Fibroblast of skin of abdomen (primary cell): ENCODE measurements around the gene KMT2B. TPM values are rescaled to one million over a fixed set of nuclear protein-coding genes. Genes with fewer than 3 reads are reported as not detected.
"Not testable (repeated sequence)": the region's sequence is repeated elsewhere in the genome, so short reads cannot be mapped to it uniquely, and the experiment has no call there.

ENCODE experiments used
- DNase-seq: peaks from one replicate; pipeline ENCODE4 v3.0.0-alpha.2; 2013
- polyA plus RNA-seq, 2 experiments: library from polyadenylated mRNA; unstranded; fragments of 120-200 nt; gene quantifications; one replicate each; pipeline ENCODE4 v1.2.1, GENCODE V29; 2013; ENCODE audit not compliant: insufficient read length in 2 of 2

KMT2B gene, protein sequence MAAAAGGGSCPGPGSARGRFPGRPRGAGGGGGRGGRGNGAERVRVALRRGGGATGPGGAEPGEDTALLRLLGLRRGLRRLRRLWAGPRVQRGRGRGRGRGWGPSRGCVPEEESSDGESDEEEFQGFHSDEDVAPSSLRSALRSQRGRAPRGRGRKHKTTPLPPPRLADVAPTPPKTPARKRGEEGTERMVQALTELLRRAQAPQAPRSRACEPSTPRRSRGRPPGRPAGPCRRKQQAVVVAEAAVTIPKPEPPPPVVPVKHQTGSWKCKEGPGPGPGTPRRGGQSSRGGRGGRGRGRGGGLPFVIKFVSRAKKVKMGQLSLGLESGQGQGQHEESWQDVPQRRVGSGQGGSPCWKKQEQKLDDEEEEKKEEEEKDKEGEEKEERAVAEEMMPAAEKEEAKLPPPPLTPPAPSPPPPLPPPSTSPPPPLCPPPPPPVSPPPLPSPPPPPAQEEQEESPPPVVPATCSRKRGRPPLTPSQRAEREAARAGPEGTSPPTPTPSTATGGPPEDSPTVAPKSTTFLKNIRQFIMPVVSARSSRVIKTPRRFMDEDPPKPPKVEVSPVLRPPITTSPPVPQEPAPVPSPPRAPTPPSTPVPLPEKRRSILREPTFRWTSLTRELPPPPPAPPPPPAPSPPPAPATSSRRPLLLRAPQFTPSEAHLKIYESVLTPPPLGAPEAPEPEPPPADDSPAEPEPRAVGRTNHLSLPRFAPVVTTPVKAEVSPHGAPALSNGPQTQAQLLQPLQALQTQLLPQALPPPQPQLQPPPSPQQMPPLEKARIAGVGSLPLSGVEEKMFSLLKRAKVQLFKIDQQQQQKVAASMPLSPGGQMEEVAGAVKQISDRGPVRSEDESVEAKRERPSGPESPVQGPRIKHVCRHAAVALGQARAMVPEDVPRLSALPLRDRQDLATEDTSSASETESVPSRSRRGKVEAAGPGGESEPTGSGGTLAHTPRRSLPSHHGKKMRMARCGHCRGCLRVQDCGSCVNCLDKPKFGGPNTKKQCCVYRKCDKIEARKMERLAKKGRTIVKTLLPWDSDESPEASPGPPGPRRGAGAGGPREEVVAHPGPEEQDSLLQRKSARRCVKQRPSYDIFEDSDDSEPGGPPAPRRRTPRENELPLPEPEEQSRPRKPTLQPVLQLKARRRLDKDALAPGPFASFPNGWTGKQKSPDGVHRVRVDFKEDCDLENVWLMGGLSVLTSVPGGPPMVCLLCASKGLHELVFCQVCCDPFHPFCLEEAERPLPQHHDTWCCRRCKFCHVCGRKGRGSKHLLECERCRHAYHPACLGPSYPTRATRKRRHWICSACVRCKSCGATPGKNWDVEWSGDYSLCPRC (N-terminal part only)
- polyA plus RNA-seq (2013, experiment 1 of 2; ENCODE audit: insufficient read length): 25.1 TPM
- 28.2 TPM for polyA plus RNA-seq (2013, experiment 2 of 2; ENCODE audit: insufficient read length)

GRCh38 chr19:35717665-35718344 lies at the start of gene KMT2B:
Gene KMT2B (plus strand): TSS chr19:35718003. CDS start chr19:35718019, 16 bp downstream.
- DNase-seq: peak; percentile 97

GRCh38 chr19:35669566-35669965 lies 48.2 kb upstream of the KMT2B start:
- no peak for DNase-seq

GRCh38 chr19:35669974-35670373 lies 47.8 kb upstream of the KMT2B start:
- DNase-seq: no peak

DNA sequence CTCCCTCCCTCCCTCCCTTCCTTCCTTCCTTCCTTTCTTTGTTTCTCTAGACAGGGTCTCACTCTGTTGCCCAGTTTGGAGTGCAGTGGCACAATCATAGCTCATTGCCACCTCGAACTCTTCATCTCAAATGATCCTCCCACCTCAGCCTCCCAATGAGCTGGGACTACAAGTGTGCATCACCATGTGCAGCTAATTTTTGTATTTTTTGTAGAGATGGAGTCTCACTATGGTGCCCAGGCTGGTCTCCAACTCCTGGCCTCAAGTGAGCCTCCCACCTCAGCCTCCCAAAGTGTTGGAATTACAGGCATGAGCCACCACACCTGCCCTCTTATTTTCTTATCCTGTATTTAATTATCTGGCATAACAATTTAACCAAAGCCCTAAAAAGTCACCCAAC lies 47.1 kb upstream of the KMT2B start:
- no peak for DNase-seq

- DNase-seq: no peak
Observed at GRCh38 chr19:35671818-35672217, 46.0 kb upstream of the KMT2B start.

GRCh38 chr19:35673121-35673804 lies 44.5 kb upstream of the KMT2B start:
- peak; percentile 11 for DNase-seq

GRCh38 chr19:35675589-35676140 lies 42.1 kb upstream of the KMT2B start:
- DNase-seq: no peak

DNA sequence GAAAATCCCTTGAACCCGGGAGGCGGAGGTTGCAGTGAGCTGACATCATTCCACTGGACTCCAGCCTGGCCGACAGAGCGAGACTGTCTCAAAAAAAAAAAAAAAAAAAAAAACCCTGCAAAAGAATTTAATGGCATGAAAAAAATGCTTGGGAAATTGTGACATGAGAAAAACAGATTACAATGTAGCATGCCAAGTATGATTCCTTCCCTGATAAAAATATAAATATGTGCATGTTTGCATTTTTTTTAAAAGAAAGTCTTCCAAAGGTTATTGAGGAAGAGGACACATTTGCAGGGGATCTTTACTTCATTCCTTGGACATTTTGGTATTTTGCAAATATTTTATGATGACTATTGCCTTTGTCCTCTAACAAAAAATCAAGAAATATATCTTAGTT lies 28.0 kb upstream of the KMT2B start:
- peak; percentile 9 for DNase-seq

GRCh38 chr19:35691106-35691505 lies 26.7 kb upstream of the KMT2B start:
- not testable (repeated sequence) for DNase-seq

DNA sequence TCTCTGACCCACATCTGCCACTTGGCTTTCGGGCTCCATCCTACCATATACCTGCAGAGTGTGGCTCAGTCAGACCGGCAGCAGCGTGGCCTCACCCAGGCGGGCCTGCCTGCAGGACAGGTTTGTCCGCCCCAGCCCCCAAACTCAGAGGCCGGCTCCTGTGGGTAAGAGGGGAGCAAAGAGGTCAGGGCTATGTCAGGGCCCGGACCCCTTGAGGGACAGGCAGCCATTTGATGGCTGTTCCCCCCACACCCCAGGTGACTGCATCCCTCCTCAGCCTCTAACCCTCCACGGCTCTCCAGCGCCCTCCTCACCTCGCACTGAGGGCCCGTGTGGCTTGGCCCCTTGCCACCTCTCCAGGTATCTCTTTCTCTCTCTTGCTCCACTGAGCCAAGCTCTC lies 25.8 kb upstream of the KMT2B start:
- no peak for DNase-seq

DNA sequence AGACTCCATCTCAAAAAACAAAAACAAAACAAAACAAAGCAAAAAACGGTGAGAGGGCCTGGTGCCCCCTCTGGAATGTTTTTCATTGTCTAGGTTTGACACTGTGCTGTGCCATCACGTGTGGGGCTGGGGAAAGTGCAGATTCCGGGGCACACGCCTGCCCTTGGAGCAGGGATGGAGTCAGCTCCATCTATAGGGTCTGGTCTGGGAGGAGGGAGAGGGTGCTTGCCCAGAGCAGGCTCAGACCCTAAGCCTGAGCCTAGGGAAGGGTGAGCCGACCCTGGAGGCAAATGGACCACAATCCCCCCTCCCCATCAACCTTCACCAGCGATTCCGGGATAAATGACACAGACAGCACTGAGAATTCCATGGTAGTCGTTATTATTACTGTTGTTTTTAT lies 24.4 kb upstream of the KMT2B start:
- DNase-seq: no peak

DNA sequence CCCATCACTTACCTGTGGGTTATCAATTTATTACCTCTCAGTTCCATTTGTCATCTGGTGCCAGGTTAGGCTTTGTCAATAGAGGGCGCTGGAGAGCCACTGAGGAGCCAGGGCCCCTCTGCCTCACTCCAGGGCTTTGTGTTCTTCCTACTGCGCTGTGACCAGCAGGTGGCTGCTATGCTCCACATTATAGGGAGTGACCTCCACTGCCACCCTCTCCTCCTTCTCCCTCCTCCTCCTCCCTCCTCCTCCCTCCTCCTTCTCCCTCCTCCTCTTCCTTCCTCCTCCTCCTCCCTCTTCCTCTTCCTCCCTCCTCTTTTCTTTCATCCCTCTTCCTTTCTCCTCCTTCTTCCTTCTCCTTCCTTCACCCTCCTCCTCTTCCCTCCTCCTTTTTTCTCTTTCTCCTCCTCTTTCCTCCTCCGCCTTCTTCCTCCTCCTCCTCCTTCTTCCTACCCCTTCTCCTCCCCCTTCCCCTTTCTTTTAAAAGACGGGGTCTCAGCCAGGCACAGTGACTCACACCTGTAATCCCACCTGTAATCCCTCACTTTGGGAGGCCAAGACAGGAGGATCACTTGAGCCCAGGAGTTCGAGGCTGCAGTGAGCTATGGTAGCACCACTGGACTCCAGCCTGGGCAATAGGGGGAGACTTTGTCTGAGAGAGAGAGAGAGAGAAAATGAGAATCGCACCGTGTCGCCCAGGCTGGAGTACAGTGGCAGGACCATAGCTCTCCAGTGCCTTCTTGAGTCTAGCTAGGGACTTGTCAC lies 23.8 kb upstream of the KMT2B start:
- DNase-seq: peak; percentile 82

- no peak for DNase-seq
Observed at GRCh38 chr19:35695895-35696422, 21.8 kb upstream of the KMT2B start.

- DNase-seq: no peak
Observed at GRCh38 chr19:35696835-35697234, 21.0 kb upstream of the KMT2B start.

DNA sequence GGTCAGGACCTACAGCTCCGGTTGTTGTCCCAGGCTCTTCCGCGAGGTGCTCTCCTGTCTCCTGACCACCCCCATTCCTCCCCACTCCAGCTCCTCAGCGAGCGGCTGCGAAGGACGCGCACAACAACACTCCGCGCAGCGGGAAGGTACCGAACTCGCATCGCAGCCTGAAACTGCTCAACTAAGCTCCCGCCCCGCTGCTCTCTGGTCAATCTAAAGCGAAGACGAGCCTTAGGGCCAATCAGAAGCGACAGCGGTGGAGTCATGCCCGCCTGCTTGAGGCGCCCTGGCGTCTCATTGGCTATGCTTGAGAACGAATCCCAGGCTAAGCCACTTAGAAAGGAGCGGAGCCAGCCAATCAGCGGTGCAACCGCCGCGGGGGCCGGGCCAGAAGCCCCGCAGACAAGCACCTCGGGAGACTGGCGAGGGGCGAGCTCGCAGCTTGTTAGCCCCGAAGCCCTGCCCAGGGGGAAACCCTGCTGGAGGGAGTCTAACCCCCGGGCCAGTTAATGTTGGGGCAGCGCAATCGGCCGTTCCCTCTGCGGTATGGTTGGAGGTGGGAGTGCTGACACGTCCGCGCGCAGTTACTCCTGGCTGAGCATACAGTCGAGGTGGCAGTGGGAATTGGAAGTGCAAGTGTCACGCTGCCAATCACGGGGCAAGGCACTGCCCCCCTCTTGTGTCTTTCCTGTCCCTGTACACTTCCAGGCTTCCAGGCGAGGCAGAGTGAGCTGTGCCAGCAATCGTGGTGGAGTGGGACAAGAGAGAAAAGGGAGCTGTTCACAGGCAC lies 15.4 kb upstream of the KMT2B start:
- DNase-seq: peak; percentile 97

DNA sequence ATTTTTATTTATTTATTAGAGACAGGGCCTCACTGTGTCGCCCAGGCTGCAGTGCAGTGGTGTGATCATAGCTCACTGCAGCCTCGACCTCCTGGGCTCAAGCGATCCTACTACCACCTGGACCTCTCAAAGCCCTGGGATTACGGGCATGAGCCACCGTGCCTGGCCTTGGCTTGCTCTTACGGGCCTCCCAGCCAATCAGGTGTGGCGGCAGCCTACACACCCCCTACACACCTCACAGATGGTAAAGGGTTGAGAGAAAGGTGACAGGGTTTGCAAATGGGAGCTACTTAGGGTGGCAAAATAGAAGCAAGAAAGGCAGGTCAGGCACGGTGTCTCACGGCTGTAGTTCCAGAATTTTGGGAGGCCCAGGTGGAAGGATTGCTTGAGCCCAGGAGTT lies 14.5 kb upstream of the KMT2B start:
- no peak for DNase-seq

DNA sequence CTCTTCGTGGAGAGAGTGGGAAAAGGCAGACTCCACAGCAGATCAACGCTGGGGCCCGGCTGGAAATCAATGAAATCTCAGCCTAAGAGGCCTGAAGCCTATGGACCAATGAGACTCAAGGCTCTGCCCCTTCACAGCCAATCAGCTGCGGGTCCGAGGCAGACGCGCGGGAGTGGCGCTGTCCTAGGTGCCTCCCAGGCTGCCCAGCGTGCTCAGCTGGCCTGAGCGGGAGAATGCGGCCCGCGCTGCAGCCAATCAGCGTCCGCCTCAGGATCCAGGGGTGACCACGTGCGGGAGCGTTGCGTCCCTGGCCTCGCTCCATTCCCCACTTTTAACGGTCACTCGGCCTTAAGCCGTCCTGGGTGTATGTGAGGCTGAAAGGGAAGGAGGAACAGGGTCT lies 13.6 kb upstream of the KMT2B start, which contains the start of gene ZBTB32:
Gene ZBTB32 (plus strand): TSS at position 341 of the 400 bp plus-strand sequence. CDS start 10,069 bp downstream, outside the sequence.
- peak; percentile 56 for DNase-seq

- no peak for DNase-seq
Observed at GRCh38 chr19:35708391-35708790, 9.4 kb upstream of the KMT2B start.
